HCT116 (cell line): ENCODE results near the gene ZNFX1.

Source experiments
- CBX3 ChIP-seq: IDR thresholded peaks from 2 replicates; pipeline ENCODE4 v1.6.1; 2012; ENCODE audit warnings: low read depth
- ELF1 ChIP-seq: IDR thresholded peaks from 2 replicates; pipeline ENCODE4 v1.6.1; 2012; ENCODE audit warnings: low read depth, borderline replicate concordance
- EZH2 ChIP-seq: fragments of 200-600 bp; sonication (generic); IDR thresholded peaks from 2 replicates; pipeline ENCODE4 v1.6.1; 2017; ENCODE audit warnings: antibody characterized with exemption, mixed run types
- JUND ChIP-seq: IDR thresholded peaks from 2 replicates; pipeline ENCODE4 v1.6.1; 2012
- POLR2A ChIP-seq: IDR thresholded peaks from 2 replicates; pipeline ENCODE4 v1.7.0; 2011; ENCODE audit warnings: borderline replicate concordance; ENCODE audit not compliant: insufficient read depth, insufficient read length; ENCODE audit errors: extremely low read depth
- POLR2AphosphoS5 ChIP-seq: IDR thresholded peaks from 2 replicates; pipeline ENCODE4 v1.6.1; 2011; ENCODE audit warnings: mild to moderate bottlenecking, low read depth, low read length, moderate library complexity
- RAD21 ChIP-seq: IDR thresholded peaks from 2 replicates; pipeline ENCODE4 v1.6.1; 2012; ENCODE audit warnings: low read depth, mild to moderate bottlenecking
- SP1 ChIP-seq: IDR thresholded peaks from 2 replicates; pipeline ENCODE4 v1.6.1; 2012; ENCODE audit warnings: low read depth
- TCF7L2 ChIP-seq: IDR thresholded peaks from 2 replicates; pipeline ENCODE4 v1.7.0; 2011; ENCODE audit warnings: borderline replicate concordance, inconsistent platforms; ENCODE audit not compliant: insufficient read depth, insufficient read length; ENCODE audit errors: extremely low read depth
- YY1 ChIP-seq: IDR thresholded peaks from 2 replicates; pipeline ENCODE4 v1.6.1; 2011; ENCODE audit warnings: low read length, low read depth, moderate library complexity, mild to moderate bottlenecking; ENCODE audit not compliant: insufficient replicate concordance; ENCODE audit errors: extremely low read depth
- ZFX ChIP-seq: fragments of 450-650 bp; IDR thresholded peaks from 2 replicates; pipeline ENCODE4 v1.6.1; 2017
- ZNF274 ChIP-seq: fragments of 200-500 bp; sonication (Bioruptor generic); IDR thresholded peaks from 2 replicates; pipeline ENCODE4 v1.6.1; 2014; ENCODE audit warnings: mild to moderate bottlenecking, low read depth, low read length, inconsistent platforms
- TF ChIP-seq, protein P1 (sequence below), 3 experiments: fragments of 200-600 bp in 1 of 3; sonication (generic) in 1 of 3; IDR thresholded peaks in 2 of 3; conservative IDR thresholded peaks in 1 of 3; 2 replicates each; pipeline ENCODE4 v1.5.1; 2012 to 2017; ENCODE audit warnings: low read depth in 2 of 3, low read length in 2 of 3, antibody characterized with exemption in 1 of 3, borderline replicate concordance in 1 of 3, control low read depth in 1 of 3, mild to moderate bottlenecking in 1 of 3, mixed read lengths in 1 of 3, mixed run types in 1 of 3, moderate library complexity in 1 of 3; ENCODE audit not compliant: insufficient read depth in 1 of 3
- TF ChIP-seq, protein P2 (sequence below): IDR thresholded peaks from 2 replicates; pipeline ENCODE4 v1.6.1; 2012

DNA sequence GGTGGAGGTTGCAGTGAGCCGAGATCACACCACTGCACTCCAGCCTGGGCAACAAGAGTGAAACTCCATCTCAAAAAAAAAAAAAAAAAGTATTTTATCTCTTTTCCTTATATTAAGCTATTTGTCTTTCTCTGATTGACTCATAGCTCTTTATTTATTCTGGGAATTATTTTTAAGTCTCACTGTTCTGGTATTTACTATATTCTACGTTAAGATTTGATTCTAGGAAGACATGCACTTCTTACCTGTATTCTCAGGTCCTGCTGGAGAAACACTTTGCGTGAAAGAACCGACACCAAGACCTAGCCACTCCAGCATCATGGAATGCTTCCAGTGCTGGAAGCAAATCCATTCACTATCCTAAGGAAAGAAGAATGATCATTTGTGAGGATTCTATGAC lies 17.6 kb downstream of the ZNFX1 start:
- TF ChIP-seq EZH2 (no peak), POLR2A (no peak), ZFX (no peak), ZNF274 (no peak), TCF7L2 (no peak), ELF1 (no peak), SP1 (no peak), JUND (no peak), YY1 (no peak), RAD21 (no peak), POLR2AphosphoS5 (no peak), CBX3 (no peak)
- TF ChIP-seq, protein P1, sequence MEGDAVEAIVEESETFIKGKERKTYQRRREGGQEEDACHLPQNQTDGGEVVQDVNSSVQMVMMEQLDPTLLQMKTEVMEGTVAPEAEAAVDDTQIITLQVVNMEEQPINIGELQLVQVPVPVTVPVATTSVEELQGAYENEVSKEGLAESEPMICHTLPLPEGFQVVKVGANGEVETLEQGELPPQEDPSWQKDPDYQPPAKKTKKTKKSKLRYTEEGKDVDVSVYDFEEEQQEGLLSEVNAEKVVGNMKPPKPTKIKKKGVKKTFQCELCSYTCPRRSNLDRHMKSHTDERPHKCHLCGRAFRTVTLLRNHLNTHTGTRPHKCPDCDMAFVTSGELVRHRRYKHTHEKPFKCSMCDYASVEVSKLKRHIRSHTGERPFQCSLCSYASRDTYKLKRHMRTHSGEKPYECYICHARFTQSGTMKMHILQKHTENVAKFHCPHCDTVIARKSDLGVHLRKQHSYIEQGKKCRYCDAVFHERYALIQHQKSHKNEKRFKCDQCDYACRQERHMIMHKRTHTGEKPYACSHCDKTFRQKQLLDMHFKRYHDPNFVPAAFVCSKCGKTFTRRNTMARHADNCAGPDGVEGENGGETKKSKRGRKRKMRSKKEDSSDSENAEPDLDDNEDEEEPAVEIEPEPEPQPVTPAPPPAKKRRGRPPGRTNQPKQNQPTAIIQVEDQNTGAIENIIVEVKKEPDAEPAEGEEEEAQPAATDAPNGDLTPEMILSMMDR (IDR thresholded peaks at IDR 0.05 in 2 of 3, conservative IDR thresholded peaks at IDR 0.05 in 1 of 3; ENCODE audit: borderline replicate concordance in 1 of 3, insufficient read depth in 1 of 3, low read depth in 2 of 3, low read length in 2 of 3), result no peak
- TF ChIP-seq, protein P2, sequence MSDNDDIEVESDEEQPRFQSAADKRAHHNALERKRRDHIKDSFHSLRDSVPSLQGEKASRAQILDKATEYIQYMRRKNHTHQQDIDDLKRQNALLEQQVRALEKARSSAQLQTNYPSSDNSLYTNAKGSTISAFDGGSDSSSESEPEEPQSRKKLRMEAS, result no peak
